HepG2 (cell line): Measurements from ENCODE around the gene DPY19L1. TPM values are rescaled to one million over a fixed set of nuclear protein-coding genes. Genes with fewer than 3 reads are reported as not detected.

Source experiments
- ARID3A ChIP-seq: IDR thresholded peaks from 2 replicates; pipeline ENCODE4 v1.6.1; 2012; ENCODE audit warnings: low read depth, low read length, improper control_type of control experiment
- BCLAF1 ChIP-seq: fragments of 450-650 bp; IDR thresholded peaks from 2 replicates; pipeline ENCODE4 v1.6.1; 2017; ENCODE audit warnings: mild to moderate bottlenecking
- DMTF1 ChIP-seq: sonication (generic); formaldehyde crosslinking; IDR thresholded peaks from 2 replicates; pipeline ENCODE4 v1.4.0; 2020; ENCODE audit warnings: mild to moderate bottlenecking, missing genetic modification reagents
- HMGA1 ChIP-seq: sonication (generic); formaldehyde crosslinking; conservative IDR thresholded peaks from 2 replicates; pipeline ENCODE4 v1.4.0; 2020; ENCODE audit warnings: missing genetic modification reagents
- MIER2 ChIP-seq: IDR thresholded peaks from 2 replicates; pipeline ENCODE4 v1.6.1; 2016; ENCODE audit warnings: missing biosample characterization, missing genetic modification reagents
- PRDM10 ChIP-seq: sonication (generic); formaldehyde crosslinking; IDR thresholded peaks from 2 replicates; pipeline ENCODE4 v1.4.0; 2020; ENCODE audit warnings: low read depth, missing genetic modification reagents
- SRF ChIP-seq: IDR thresholded peaks from 2 replicates; pipeline ENCODE4 v1.6.1; 2011; ENCODE audit warnings: mild to moderate bottlenecking, low read depth, low read length, moderate library complexity
- STAT5B ChIP-seq: sonication (generic); formaldehyde crosslinking; IDR thresholded peaks from 2 replicates; pipeline ENCODE4 v1.4.0; 2020; ENCODE audit warnings: missing genetic modification reagents
- TIGD3 ChIP-seq: sonication (generic); formaldehyde crosslinking; IDR thresholded peaks from 2 replicates; pipeline ENCODE4 v1.5.1; 2020; ENCODE audit warnings: mild to moderate bottlenecking, missing genetic modification reagents, borderline replicate concordance
- U2AF1 ChIP-seq: fragments of 200-400 bp; formaldehyde crosslinking; optimal IDR thresholded peaks from 2 replicates; pipeline ENCODE3; 2017; ENCODE audit warnings: mild to moderate bottlenecking, low read depth, low read length
- ZBTB2 ChIP-seq: sonication (generic); formaldehyde crosslinking; IDR thresholded peaks from 2 replicates; pipeline ENCODE4 v1.8.0; 2022; ENCODE audit warnings: low read depth, missing genetic modification reagents
- ZNF264 ChIP-seq: sonication (generic); formaldehyde crosslinking; IDR thresholded peaks from 2 replicates; pipeline ENCODE4 v1.4.0; 2020; ENCODE audit warnings: missing genetic modification reagents
- ZNF552 ChIP-seq: sonication (generic); formaldehyde crosslinking; IDR thresholded peaks from 2 replicates; pipeline ENCODE4 v1.9.0; 2022; ENCODE audit warnings: missing genetic modification reagents, mild to moderate bottlenecking, borderline replicate concordance
- ZNF773 ChIP-seq: sonication (generic); formaldehyde crosslinking; IDR thresholded peaks from 2 replicates; pipeline ENCODE4 v1.4.0; 2020; ENCODE audit warnings: missing genetic modification reagents, borderline replicate concordance
- polyA plus RNA-seq, 8 experiments: library from polyadenylated mRNA; depleted of rRNA in 3 of 8; stranded (reverse) in 7 of 8; unstranded in 1 of 8; fragments of >200 nt; fragmentation: Illumina TruSeq in 4 of 8; extraction: Trizol in 4 of 8; gene quantifications; 2 replicates each; pipeline versions ENCODE4 v1.2.1 to v1.2.3, GENCODE V29; 2011 to 2016; ENCODE audit warnings: low read depth in 4 of 8, missing spikeins in 1 of 8, mixed read lengths in 1 of 8; ENCODE audit not compliant: insufficient read depth in 1 of 8
- total RNA-seq, 5 experiments: library from RNA; depleted of rRNA; stranded (reverse); fragments of >200 nt; fragmentation: Illumina TruSeq; extraction: Trizol; gene quantifications; 2 replicates each; pipeline ENCODE4 v1.2.3, GENCODE V29; 2016; ENCODE audit warnings: low read depth in 1 of 5

DPY19L1 gene
- total and polyA plus RNA-seq, 2 of the 13 experiments (the other 11 are each of a cell fraction or from before 2014, with no cell fraction given) = 18.9 to 32.6 TPM

- TF ChIP-seq ZBTB2 (CRISPR knock-in tag) (peak; percentile 68), PRDM10 (CRISPR knock-in tag) (no peak), U2AF1 (no peak), ZNF552 (CRISPR knock-in tag) (no peak), MIER2 (CRISPR knock-in tag) (no peak), DMTF1 (CRISPR knock-in tag) (no peak), TIGD3 (no peak), HMGA1 (CRISPR knock-in tag) (no peak), BCLAF1 (no peak), ZNF264 (no peak), ARID3A (no peak), STAT5B (CRISPR knock-in tag) (no peak), ZNF773 (no peak), SRF (no peak)
Measured at GRCh38 chr7:35037526-35038341, 449 bp upstream of the DPY19L1 start (continued).
